PC-3 (cell line): Measurements from ENCODE around the gene FYN. TPM values are rescaled to one million over a fixed set of nuclear protein-coding genes. Genes with fewer than 3 reads are reported as not detected.

ENCODE experiments used
- ATAC-seq: fragments of 200-7000 bp; cut with Tn5 transposase; 2 replicates; pipeline ENCODE4 v1.9.1; 2020; ENCODE audit warnings: mild to moderate bottlenecking, moderate library complexity
- BruUV-seq: library from RNA; stranded (reverse); fragments of 400-500 nt; replicated peaks from 2 replicates; lab custom pipeline; 2021; lab: Mats Ljungman, UMichigan
- CTCF ChIA-PET: fragments of 300-600 bp; sonication (Branson Sonifier 250); formaldehyde crosslinking; loops from one replicate; lab custom pipeline; 2022; ENCODE audit warnings: antibody characterized with exemption; lab: Charles Lee
- POLR2A ChIA-PET: fragments of 300-600 bp; sonication (Branson Sonifier 250); formaldehyde crosslinking; loops from one replicate; lab custom pipeline; 2022; ENCODE audit warnings: antibody characterized with exemption; ENCODE audit not compliant: unreplicated experiment; lab: Charles Lee
- DNase-seq: peaks from one replicate; pipeline ENCODE4 v3.0.0-alpha.2; 2015
- H2AFZ ChIP-seq: fragments of 300-600 bp; sonication (generic); 2 replicates; pipeline ENCODE4 v1.6.0; 2016; ENCODE audit warnings: antibody characterized with exemption, low read length
- H3F3A ChIP-seq: fragments of 300-600 bp; sonication (generic); one replicate; pipeline ENCODE4 v1.6.0; 2017; ENCODE audit warnings: antibody characterized with exemption, low read length, control low read depth, mild to moderate bottlenecking; ENCODE audit not compliant: unreplicated experiment
- H3K27ac ChIP-seq: fragments of 300-600 bp; sonication (generic); 2 replicates; pipeline ENCODE4 v1.5.1; 2016; ENCODE audit warnings: mild to moderate bottlenecking, low read length
- H3K27me3 ChIP-seq: fragments of 300-600 bp; sonication (generic); 2 replicates; pipeline ENCODE4 v1.6.1; 2016; ENCODE audit warnings: low read length, mixed read lengths
- H3K36me3 ChIP-seq: fragments of 300-600 bp; sonication (generic); 2 replicates; pipeline ENCODE4 v1.6.1; 2016; ENCODE audit warnings: low read depth, mixed run types, low read length, mixed read lengths
- H3K4me1 ChIP-seq: fragments of 300-600 bp; sonication (generic); 2 replicates; pipeline ENCODE4 v1.5.1; 2016; ENCODE audit warnings: low read length; ENCODE audit not compliant: insufficient read depth
- H3K4me2 ChIP-seq: fragments of 300-600 bp; sonication (generic); 2 replicates; pipeline ENCODE4 v1.6.0; 2016; ENCODE audit warnings: low read length
- H3K4me3 ChIP-seq: fragments of 300-600 bp; sonication (generic); 2 replicates; pipeline ENCODE4 v1.5.1; 2016; ENCODE audit warnings: mild to moderate bottlenecking, low read length, mixed read lengths
- H3K79me2 ChIP-seq: fragments of 300-600 bp; sonication (generic); 2 replicates; pipeline ENCODE4 v1.6.1; 2017; ENCODE audit warnings: low read length, mixed read lengths
- H3K9ac ChIP-seq: fragments of 300-600 bp; sonication (generic); 2 replicates; pipeline ENCODE4 v1.6.0; 2016; ENCODE audit warnings: mild to moderate bottlenecking, low read length
- H3K9me2 ChIP-seq: fragments of 300-600 bp; sonication (generic); replicated peaks from 2 replicates; pipeline ENCODE4 v1.6.1; 2016; ENCODE audit warnings: mixed run types, low read length, mixed read lengths
- H3K9me3 ChIP-seq: fragments of 300-600 bp; sonication (generic); 2 replicates; pipeline ENCODE4 v1.6.1; 2016; ENCODE audit warnings: low read length, mixed read lengths
- H4K20me1 ChIP-seq: fragments of 300-600 bp; sonication (generic); 2 replicates; pipeline ENCODE4 v1.6.1; 2016; ENCODE audit warnings: low read length, mixed read lengths
- CTCF ChIP-seq: fragments of 300-600 bp; sonication (generic); conservative IDR thresholded peaks from 2 replicates; pipeline ENCODE4 v1.5.1; 2017; ENCODE audit warnings: antibody characterized with exemption, low read depth, mild to moderate bottlenecking, low read length
- EZH2 ChIP-seq: fragments of 300-600 bp; sonication (generic); IDR thresholded peaks from one replicate; pipeline ENCODE4 v1.6.1; 2017; ENCODE audit warnings: antibody characterized with exemption, mild to moderate bottlenecking, low read length; ENCODE audit not compliant: unreplicated experiment
- EZH2phosphoT487 ChIP-seq: fragments of 300-600 bp; sonication (generic); IDR thresholded peaks from 2 replicates; pipeline ENCODE4 v1.6.1; 2018; ENCODE audit warnings: mild to moderate bottlenecking, antibody characterized with exemption, low read length, borderline replicate concordance
- intact Hi-C: fragments of 100-400 bp; cut with micrococcal nuclease; formaldehyde crosslinking; loops from 2 replicates; pipeline ENCODE4 v1.9.0; 2023
- total RNA-seq: library from RNA; depleted of rRNA; stranded (reverse); fragments of >200 nt; gene quantifications from 2 replicates; pipeline ENCODE4 v1.2.3, GENCODE V29; 2014

Gene FYN
- total RNA-seq, 1 experiment from 2014 or later = 27.6 TPM

DNA sequence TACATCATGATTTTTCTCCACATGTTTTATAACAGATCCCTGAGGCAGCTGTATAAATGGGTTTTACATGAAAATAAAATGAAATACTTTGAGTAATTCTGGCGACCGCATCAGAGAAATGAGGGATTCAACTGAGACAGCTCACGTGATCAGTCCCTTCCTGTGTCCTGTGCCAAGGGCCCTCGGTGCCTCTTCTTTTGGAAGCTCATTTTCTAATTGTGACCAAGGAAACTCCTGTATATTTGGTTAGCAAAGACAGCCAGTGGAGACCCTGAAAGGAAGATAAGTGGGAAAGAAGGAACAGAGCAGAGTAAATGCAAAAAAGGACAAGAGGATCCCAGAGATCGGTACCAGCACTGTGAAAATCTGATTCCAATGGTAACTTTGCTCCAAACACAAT, 129.9 kb downstream of the FYN start:
- DNase-seq = no peak
- H3F3A ChIP-seq = no peaks in the 10 kb centered on the region
- no peak overlapping the region for H3K4me2 ChIP-seq
- H4K20me1 ChIP-seq = no peaks in the 10 kb centered on the region
- ChIA-PET POLR2A (interaction anchor here (0.7 kb wide), 1 partner anchor 128 kb away, joined by 18 read pairs; no protein-coding TSS in a partner anchor), CTCF (no interaction called here)
- no peaks in the 10 kb centered on the region for H3K9me2 ChIP-seq
- no peak for TF ChIP-seq EZH2phosphoT487
- no peak overlapping the region for H3K9ac ChIP-seq
- intact Hi-C loops = no loop called here
- H3K9me3 ChIP-seq = no peaks in the 10 kb centered on the region
- no peak overlapping the region for H3K27ac ChIP-seq
- H2AFZ ChIP-seq = no peak overlapping the region
- H3K4me1 ChIP-seq = no peaks in the 10 kb centered on the region
- BruUV-seq = no TSS peak
- H3K27me3 ChIP-seq = no peaks in the 10 kb centered on the region
- H3K36me3 ChIP-seq = no peaks in the 10 kb centered on the region
- ATAC-seq = no peak
- H3K4me3 ChIP-seq = no peak overlapping the region
- H3K79me2 ChIP-seq = no peaks in the 10 kb centered on the region

- no peak overlapping the region for H3K4me2 ChIP-seq
- H3K36me3 ChIP-seq = no peaks in the 10 kb centered on the region
- ATAC-seq (no peak), DNase-seq (no peak)
- H3F3A ChIP-seq = no peaks in the 10 kb centered on the region
- H2AFZ ChIP-seq = no peak overlapping the region
- no peak overlapping the region for H3K9ac ChIP-seq
- no peaks in the 10 kb centered on the region for H3K9me3 ChIP-seq
- intact Hi-C loops = no loop called here
- H3K27me3 ChIP-seq = no peaks in the 10 kb centered on the region
- H4K20me1 ChIP-seq = no peaks in the 10 kb centered on the region
- no peaks in the 10 kb centered on the region for H3K9me2 ChIP-seq
- CTCF ChIA-PET = no interaction called here
- H3K27ac ChIP-seq = no peak overlapping the region
- H3K79me2 ChIP-seq = no peaks in the 10 kb centered on the region
- H3K4me1 ChIP-seq = no peaks in the 10 kb centered on the region
- TF ChIP-seq EZH2 (no peak), CTCF (no peak), EZH2phosphoT487 (no peak)
- no TSS peak for BruUV-seq
- POLR2A ChIA-PET = no interaction called here
- no peak overlapping the region for H3K4me3 ChIP-seq
Observed at GRCh38 chr6:111741177-111741952, 131.9 kb downstream of the FYN start.

DNA sequence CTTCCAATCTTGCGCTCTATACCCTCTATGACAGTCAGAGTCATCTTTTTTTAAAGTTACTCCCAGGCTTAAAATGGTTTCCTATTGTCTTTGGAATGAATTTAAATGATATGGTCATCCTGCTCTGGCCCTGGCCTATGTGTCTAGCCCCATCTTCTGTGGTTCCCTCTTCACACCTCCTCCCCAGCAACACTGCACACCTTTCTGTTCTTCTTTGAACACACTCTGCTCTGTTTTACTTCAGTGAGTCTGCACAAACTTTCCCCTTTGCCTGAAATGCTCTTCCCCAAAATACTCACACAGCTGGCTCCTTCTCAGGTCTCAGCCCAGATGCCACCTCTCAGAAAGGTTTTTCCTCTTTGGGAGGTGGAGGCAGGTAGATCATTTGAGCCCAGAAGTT, 132.7 kb downstream of the FYN start:
- no peak for ATAC-seq
- no peak overlapping the region for H3K27ac ChIP-seq
- CTCF ChIA-PET = no interaction called here
- no peaks in the 10 kb centered on the region for H3K36me3 ChIP-seq
- H3K4me3 ChIP-seq = no peak overlapping the region
- no peak overlapping the region for H3K9ac ChIP-seq
- H3K9me2 ChIP-seq = no peaks in the 10 kb centered on the region
- H3K27me3 ChIP-seq = no peaks in the 10 kb centered on the region
- intact Hi-C loops = no loop called here
- no peaks in the 10 kb centered on the region for H3K79me2 ChIP-seq
- H3F3A ChIP-seq = no peaks in the 10 kb centered on the region
- no peaks in the 10 kb centered on the region for H4K20me1 ChIP-seq
- H2AFZ ChIP-seq = no peak overlapping the region
- POLR2A ChIA-PET = no interaction called here
- TF ChIP-seq CTCF = no peak
- no peaks in the 10 kb centered on the region for H3K4me1 ChIP-seq
- BruUV-seq = no TSS peak
- no peak overlapping the region for H3K4me2 ChIP-seq
- H3K9me3 ChIP-seq = no peaks in the 10 kb centered on the region
- no peak for DNase-seq
